GM10847 (cell line): ENCODE data around the gene XRCC1.

Experiments
- POLR2A ChIP-seq: IDR thresholded peaks from 2 replicates; pipeline ENCODE4 v1.6.1; 2011; ENCODE audit not compliant: insufficient read length; ENCODE audit errors: extremely low read depth

XRCC1 gene

GRCh38 chr19:43524922-43525835 lies 50.1 kb downstream of the XRCC1 start:
- no peak for TF ChIP-seq POLR2A

- no peak for TF ChIP-seq POLR2A
Observed at GRCh38 chr19:43522929-43523328, 52.4 kb downstream of the XRCC1 start.

GRCh38 chr19:43519436-43520088 lies 55.8 kb downstream of the XRCC1 start:
- no peak for TF ChIP-seq POLR2A

- TF ChIP-seq POLR2A: no peak
Observed at GRCh38 chr19:43518051-43518450, 57.3 kb downstream of the XRCC1 start.

- TF ChIP-seq POLR2A: no peak
Observed at GRCh38 chr19:43511324-43511723, 64.0 kb downstream of the XRCC1 start.

GRCh38 chr19:43510713-43511112 lies 64.6 kb downstream of the XRCC1 start:
- no peak for TF ChIP-seq POLR2A

GRCh38 chr19:43507880-43508279 lies 67.4 kb downstream of the XRCC1 start:
- no peak for TF ChIP-seq POLR2A

GRCh38 chr19:43506629-43507028 lies 68.7 kb downstream of the XRCC1 start:
- TF ChIP-seq POLR2A: no peak

GRCh38 chr19:43505941-43506340 lies 69.4 kb downstream of the XRCC1 start:
- no peak for TF ChIP-seq POLR2A

GRCh38 chr19:43505186-43505456 lies 70.2 kb downstream of the XRCC1 start:
- TF ChIP-seq POLR2A: no peak

- no peak for TF ChIP-seq POLR2A
Observed at GRCh38 chr19:43504426-43505185, 70.7 kb downstream of the XRCC1 start, which contains the start of gene PHLDB3. TSS of gene PHLDB3 (minus strand) at chr19:43504746. CDS start at chr19:43504118, 628 bp downstream.

- peak; percentile 51 for TF ChIP-seq POLR2A
Observed at GRCh38 chr19:43503501-43504425, 71.6 kb downstream of the XRCC1 start.

GRCh38 chr19:43502419-43502976 lies 72.8 kb downstream of the XRCC1 start:
- TF ChIP-seq POLR2A: no peak

GRCh38 chr19:43501661-43502418 lies 73.5 kb downstream of the XRCC1 start:
- TF ChIP-seq POLR2A: no peak

GRCh38 chr19:43499042-43499441 lies 76.3 kb downstream of the XRCC1 start:
- no peak for TF ChIP-seq POLR2A
